OCI-LY7 (cell line): ENCODE results near the gene MAPRE3.

Source experiments
- EZH2phosphoT487 ChIP-seq: fragments of 200-600 bp; sonication (generic); IDR thresholded peaks from 2 replicates; pipeline ENCODE4 v1.6.1; 2018; ENCODE audit warnings: low read depth, borderline replicate concordance, mild to moderate bottlenecking, mixed run types, antibody characterized with exemption, low read length, moderate library complexity, mixed read lengths
- TF ChIP-seq, protein P1 (sequence below): fragments of 200-600 bp; sonication (generic); conservative IDR thresholded peaks from 2 replicates; pipeline ENCODE4 v1.5.1; 2014; ENCODE audit warnings: mild to moderate bottlenecking, antibody characterized with exemption, low read length, moderate library complexity, mixed read lengths

- TF ChIP-seq, protein P1, sequence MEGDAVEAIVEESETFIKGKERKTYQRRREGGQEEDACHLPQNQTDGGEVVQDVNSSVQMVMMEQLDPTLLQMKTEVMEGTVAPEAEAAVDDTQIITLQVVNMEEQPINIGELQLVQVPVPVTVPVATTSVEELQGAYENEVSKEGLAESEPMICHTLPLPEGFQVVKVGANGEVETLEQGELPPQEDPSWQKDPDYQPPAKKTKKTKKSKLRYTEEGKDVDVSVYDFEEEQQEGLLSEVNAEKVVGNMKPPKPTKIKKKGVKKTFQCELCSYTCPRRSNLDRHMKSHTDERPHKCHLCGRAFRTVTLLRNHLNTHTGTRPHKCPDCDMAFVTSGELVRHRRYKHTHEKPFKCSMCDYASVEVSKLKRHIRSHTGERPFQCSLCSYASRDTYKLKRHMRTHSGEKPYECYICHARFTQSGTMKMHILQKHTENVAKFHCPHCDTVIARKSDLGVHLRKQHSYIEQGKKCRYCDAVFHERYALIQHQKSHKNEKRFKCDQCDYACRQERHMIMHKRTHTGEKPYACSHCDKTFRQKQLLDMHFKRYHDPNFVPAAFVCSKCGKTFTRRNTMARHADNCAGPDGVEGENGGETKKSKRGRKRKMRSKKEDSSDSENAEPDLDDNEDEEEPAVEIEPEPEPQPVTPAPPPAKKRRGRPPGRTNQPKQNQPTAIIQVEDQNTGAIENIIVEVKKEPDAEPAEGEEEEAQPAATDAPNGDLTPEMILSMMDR = no peak
- no peak for TF ChIP-seq EZH2phosphoT487
Measured at GRCh38 chr2:26975656-26976055, 5.2 kb downstream of the MAPRE3 start.
